ENCODE data around the gene MSH5. TPM values are rescaled to one million over a fixed set of nuclear protein-coding genes. Genes with fewer than 3 reads are reported as not detected.

MSH5 gene
- total RNA-seq, 2 donors from 2014 or later, result 35.7 to 57.2 TPM

GRCh38 chr6:31740397-31741223 lies 805 bp downstream of the MSH5 start:
- H3K9me3 ChIP-seq (ENCODE audit: control insufficient read depth, low read length), result no peaks in the 10 kb centered on the region
- H3K4me1 ChIP-seq (ENCODE audit: control insufficient read depth, insufficient read depth, low read length), result peaks cover 13% of the 10 kb centered on the region
- Mint-ChIP-seq H3K4me1 (peaks cover 47% of the 10 kb centered on the region), H3K9me3 (no peaks in the 10 kb centered on the region), H3K27ac (peak overlapping the region; percentile 97), H3K36me3 (ENCODE audit: low read depth) (peaks cover 12% of the 10 kb centered on the region), H3K27me3 (ENCODE audit: insufficient read depth) (no peaks in the 10 kb centered on the region), H3K4me3 (peak overlapping the region; percentile 99)
- H3K27ac ChIP-seq (ENCODE audit: low read depth, low read length), result peak overlapping the region; percentile 78
- peak overlapping the region; percentile 80 for H3K4me3 ChIP-seq (ENCODE audit: low read length)
- H3K9ac ChIP-seq (ENCODE audit: extremely low read depth, low read length, poor library complexity, severe bottlenecking), result peak overlapping the region; percentile 64
- no peak for TF ChIP-seq CTCF (conservative IDR thresholded peaks at IDR 0.05)
- H3K36me3 ChIP-seq (ENCODE audit: control insufficient read depth, insufficient read depth, low read length), result peaks cover 5% of the 10 kb centered on the region
- WGBS, 2 experiments (ENCODE audit: insufficient coverage in 1 of 2, insufficient read length in 1 of 2), result 53 to 59% methylated on average over 18 to 29 of the region's 29 CpGs
- no peaks in the 10 kb centered on the region for H3K27me3 ChIP-seq (ENCODE audit: control insufficient read depth, insufficient read depth, low read length, poor library complexity, severe bottlenecking)
- DNase-seq, result no peak

- H3K27ac Mint-ChIP-seq, result peak overlapping the region; percentile 44
- no peaks in the 10 kb centered on the region for H3K9me3 ChIP-seq (ENCODE audit: control insufficient read depth, low read length)
- no peak overlapping the region for H3K27ac ChIP-seq (ENCODE audit: low read depth, low read length)
- H3K4me1 Mint-ChIP-seq, result peaks cover 43% of the 10 kb centered on the region
- peaks cover 12% of the 10 kb centered on the region for H3K36me3 Mint-ChIP-seq (ENCODE audit: low read depth)
- H3K36me3 ChIP-seq (ENCODE audit: control insufficient read depth, insufficient read depth, low read length), result peaks cover 5% of the 10 kb centered on the region
- peaks cover 11% of the 10 kb centered on the region for H3K4me1 ChIP-seq (ENCODE audit: control insufficient read depth, insufficient read depth, low read length)
- H3K9me3 Mint-ChIP-seq, result no peaks in the 10 kb centered on the region
- no peak overlapping the region for H3K4me3 Mint-ChIP-seq
- 94 to 100% methylated on average over 2 of the region's 2 CpGs for WGBS, 2 experiments (ENCODE audit: insufficient coverage in 1 of 2, insufficient read length in 1 of 2)
- no peaks in the 10 kb centered on the region for H3K27me3 Mint-ChIP-seq (ENCODE audit: insufficient read depth)
- H3K4me3 ChIP-seq (ENCODE audit: low read length), result no peak overlapping the region
- DNase-seq, result no peak
- H3K9ac ChIP-seq (ENCODE audit: extremely low read depth, low read length, poor library complexity, severe bottlenecking), result no peak overlapping the region
- no peak for TF ChIP-seq CTCF (conservative IDR thresholded peaks at IDR 0.05)
- H3K27me3 ChIP-seq (ENCODE audit: control insufficient read depth, insufficient read depth, low read length, poor library complexity, severe bottlenecking), result no peaks in the 10 kb centered on the region
These were observed 2.0 kb downstream of the MSH5 start for GRCh38 chr6:31741815-31742214.

- Histone ChIP-seq H3K4me1 (ENCODE audit: control insufficient read depth, insufficient read depth, low read length) (peaks cover 7% of the 10 kb centered on the region), H3K27ac (ENCODE audit: low read depth, low read length) (no peak overlapping the region), H3K4me3 (ENCODE audit: low read length) (no peak overlapping the region), H3K9me3 (ENCODE audit: control insufficient read depth, low read length) (no peaks in the 10 kb centered on the region), H3K36me3 (ENCODE audit: control insufficient read depth, insufficient read depth, low read length) (peaks cover 5% of the 10 kb centered on the region), H3K27me3 (ENCODE audit: control insufficient read depth, insufficient read depth, low read length, poor library complexity, severe bottlenecking) (no peaks in the 10 kb centered on the region), H3K9ac (ENCODE audit: extremely low read depth, low read length, poor library complexity, severe bottlenecking) (no peak overlapping the region)
- WGBS, 2 experiments (ENCODE audit: insufficient coverage in 1 of 2, insufficient read length in 1 of 2), result 86 to 94% methylated on average over 2 to 3 of the region's 3 CpGs
- no peak for TF ChIP-seq CTCF (conservative IDR thresholded peaks at IDR 0.05)
- Mint-ChIP-seq H3K27ac (no peak overlapping the region), H3K36me3 (ENCODE audit: low read depth) (peaks cover 19% of the 10 kb centered on the region), H3K27me3 (ENCODE audit: insufficient read depth) (no peaks in the 10 kb centered on the region), H3K4me1 (peaks cover 35% of the 10 kb centered on the region), H3K9me3 (no peaks in the 10 kb centered on the region), H3K4me3 (no peak overlapping the region)
- DNase-seq, result no peak
These were observed 3.1 kb downstream of the MSH5 start for GRCh38 chr6:31742894-31743293.

All from endodermal cell (in vitro differentiated cells).